Activated CD8-positive, alpha-beta memory T cell treated with anti-CD3 and anti-CD28 coated beads, Interleukin-2, amount 50 U/mL, for 24 hours (primary cell): ENCODE data around the gene MXD4.
A peak's percentile ranks its signal among the peaks of the same experiment; 100 is the strongest.
"Not testable (repeated sequence)": the region's sequence is repeated elsewhere in the genome, so short reads cannot be mapped to it uniquely, and the experiment has no call there.

Source experiments
- DNase-seq: peaks from one replicate; pipeline ENCODE4 v3.0.0-alpha.2; 2020; ENCODE audit errors: extremely low read depth

Gene MXD4

DNA sequence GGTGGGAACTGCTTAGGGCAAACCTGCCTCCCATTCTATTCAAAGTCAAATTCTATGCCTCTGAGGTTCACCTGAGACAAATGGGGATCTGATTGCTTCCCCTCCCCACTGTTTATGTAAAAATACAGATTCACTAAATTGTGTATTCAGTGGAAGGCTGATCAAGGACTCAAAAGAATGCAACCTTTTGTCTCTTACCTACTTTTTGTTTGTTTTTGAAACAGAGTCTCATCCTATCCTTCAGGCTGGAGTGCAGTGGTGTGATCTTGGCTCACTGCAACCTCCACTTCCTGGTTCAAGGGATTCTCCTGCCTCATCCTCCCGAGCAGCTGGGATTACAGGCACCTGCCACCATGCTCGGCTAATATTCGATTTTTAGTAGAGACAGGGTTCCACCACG, 40.5 kb downstream of the MXD4 start:
- DNase-seq, result not testable (repeated sequence)

- DNase-seq, result peak; percentile 45
Measured at GRCh38 chr4:2220016-2220630, 41.8 kb downstream of the MXD4 start.

DNA sequence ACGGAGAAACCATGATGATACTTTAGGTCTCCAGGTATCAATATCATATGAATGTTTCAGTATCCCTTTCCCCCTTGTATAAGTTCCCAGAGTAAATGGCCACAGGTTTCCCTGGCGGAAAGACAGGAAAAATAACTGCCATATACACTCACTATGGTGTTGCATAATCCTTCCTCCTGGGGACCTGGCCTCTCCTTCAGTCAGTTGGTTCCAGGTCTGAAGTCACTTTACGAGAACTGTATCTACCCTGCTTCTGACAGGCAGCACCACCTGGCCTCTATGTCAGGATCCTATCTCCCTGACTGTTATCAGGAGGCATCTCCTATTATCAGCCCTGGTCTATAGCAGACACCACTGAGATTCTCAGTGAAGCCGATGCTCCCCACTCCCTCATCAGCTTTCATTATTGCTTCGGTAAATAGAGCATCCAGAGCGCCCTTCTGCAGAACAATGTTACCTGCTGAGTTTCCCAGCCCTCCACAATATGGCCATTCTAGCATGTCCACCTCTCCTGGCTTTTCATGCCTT, 42.6 kb downstream of the MXD4 start:
- no peak for DNase-seq

DNA sequence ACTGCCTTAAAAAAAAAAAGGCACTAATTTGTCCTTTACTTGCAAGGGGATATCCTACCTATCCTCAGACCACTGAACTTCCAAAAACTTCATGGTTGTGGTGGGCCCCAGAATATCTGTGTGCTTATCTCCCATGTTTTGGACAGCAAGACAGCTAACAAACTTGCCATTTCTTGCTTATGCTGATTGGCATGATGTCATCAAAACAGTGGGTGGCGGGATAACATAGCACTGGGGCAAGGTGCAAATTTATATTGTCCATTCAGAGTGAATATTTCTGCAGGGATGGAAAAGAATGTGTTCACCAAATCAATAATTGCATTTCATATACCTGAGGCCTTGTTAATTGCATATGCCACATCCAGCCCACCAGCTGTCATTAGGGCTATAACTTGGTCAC, 43.5 kb downstream of the MXD4 start:
- DNase-seq, result no peak

DNA sequence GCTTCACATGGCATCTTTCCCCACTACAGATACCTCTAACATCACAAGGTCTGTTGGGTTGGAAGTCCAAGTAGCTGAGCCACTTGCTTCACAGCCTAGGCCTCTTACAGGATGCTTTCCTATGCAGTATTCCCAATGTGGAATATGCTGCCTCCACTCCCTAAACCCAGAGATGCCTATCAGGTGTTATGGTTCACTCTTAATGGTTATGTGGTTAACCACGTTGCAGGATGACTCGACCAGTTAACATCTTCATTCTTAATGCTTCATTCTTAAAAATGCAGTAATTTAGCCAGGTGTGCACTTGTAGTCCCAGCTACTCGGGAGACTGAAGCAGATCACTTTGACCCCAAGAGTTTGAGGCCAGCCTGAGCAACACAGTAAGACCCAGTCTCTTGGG, 44.2 kb downstream of the MXD4 start:
- DNase-seq, result no peak

DNA sequence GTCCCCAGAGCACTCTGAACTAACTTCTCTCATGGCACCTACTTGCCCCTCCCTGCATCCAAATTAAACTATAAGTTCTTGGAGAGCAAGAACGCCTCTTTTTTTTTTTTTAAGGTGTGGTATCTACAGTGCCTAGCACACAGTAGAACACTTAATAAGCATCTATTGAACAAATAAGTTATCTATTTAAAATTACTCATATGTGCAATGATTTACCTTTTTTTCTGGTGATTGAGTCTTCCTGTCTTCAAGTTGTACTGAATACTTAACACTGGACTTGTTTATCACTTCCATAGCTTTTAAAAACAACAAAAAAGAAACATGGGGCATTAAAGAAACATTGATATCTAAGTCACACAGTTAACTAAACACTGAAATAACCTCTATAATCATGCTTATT, 49.1 kb downstream of the MXD4 start:
- no peak for DNase-seq

- not testable (repeated sequence) for DNase-seq
Measured at GRCh38 chr4:2202789-2203188, 59.1 kb downstream of the MXD4 start.
